T-helper 2 cell treated with Interferon-gamma antibody and Interleukin-4, amounts not matched to agents 100 ng/mL and 5 ng/mL, for 36 hours (primary cell): ENCODE results near the gene NME4. TPM values are rescaled to one million over a fixed set of nuclear protein-coding genes. Genes with fewer than 3 reads are reported as not detected.
"Not testable (repeated sequence)": the region's sequence is repeated elsewhere in the genome, so short reads cannot be mapped to it uniquely, and the experiment has no call there.

ENCODE experiments used
- intact Hi-C: fragments of 100-400 bp; cut with micrococcal nuclease; formaldehyde crosslinking; loops from one replicate; pipeline ENCODE4 v1.15.1; 2023
- total RNA-seq: library from RNA; stranded (reverse); gene quantifications from 2 replicates; pipeline ENCODE4 v1.2.3, GENCODE V29; 2022

The NME4 gene
- total RNA-seq, 1 donor from 2014 or later, result 60.9 TPM

DNA sequence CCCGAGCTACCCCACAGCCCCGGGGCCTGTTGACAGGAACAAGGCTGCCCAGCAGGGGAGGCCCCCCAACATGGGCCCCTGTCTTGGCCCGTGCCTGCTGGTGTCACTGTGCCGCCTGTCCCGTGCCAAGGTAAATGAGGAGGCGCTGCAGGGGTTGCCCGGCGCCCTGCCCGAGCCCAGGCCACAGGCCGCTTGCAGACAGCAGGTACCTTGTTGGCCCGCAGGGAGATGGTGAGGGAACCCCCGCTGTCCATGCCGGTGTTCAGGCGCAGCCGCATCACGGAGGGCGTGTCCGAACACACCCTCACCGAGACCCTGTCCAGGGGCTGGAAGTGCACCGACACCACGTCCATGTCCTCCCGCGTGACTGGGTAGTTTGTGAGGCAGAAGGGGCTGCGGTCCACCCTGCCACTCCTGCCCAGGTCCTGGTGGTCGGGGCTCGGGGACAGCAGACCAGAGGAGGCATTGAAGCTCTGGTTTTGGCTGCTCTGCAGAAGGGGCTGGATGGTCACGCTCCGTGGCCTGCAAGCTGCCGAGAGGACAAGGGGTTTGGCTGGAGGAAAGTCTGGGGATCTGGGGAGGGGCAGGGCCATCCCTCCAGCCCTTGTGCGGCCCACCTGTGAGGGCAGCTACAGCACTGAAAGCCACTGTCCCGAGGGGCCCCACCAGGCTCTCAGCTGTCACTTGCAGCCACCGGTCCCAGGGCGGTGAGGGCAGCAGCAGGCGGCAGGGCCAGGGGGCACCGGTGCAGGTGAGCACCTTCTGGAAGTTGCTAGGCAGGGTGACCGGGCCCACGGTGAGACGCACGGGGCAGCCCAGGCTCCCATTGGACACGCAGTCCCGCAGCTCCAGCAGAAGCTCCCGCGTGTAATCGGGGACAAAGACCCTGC lies 20.8 kb upstream of the NME4 start:
- intact Hi-C loops, result no loop called here

DNA sequence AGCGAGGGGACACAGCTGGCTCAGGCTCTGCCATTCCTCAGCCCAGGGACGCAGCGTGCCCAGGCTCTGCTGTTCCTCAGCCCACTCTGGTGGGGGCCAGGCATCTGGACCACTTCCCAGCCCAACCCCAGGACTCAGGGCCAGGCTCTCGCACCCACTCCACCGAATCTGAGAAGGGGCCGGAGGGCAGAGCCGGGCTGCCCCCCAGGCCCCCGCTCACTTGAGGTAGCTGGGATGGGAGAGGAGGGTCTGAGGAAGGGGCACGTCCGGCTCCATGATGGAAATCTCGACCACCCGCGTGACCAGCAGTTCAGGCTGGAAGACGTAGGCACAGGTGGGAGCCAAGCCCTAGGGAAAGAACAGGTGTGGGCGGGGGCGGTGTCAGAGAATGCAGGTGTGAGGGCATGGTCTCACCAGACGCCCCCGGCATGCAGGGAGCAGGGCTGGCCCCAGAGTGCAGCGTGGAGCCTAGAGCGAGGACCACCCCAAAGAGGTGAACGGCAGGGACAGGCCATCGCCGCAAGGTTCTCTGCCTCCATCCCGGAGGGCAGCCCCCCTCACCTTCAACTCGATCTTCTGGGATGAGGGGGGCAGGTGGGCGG lies 20.1 kb upstream of the NME4 start:
- intact Hi-C loops, result no loop called here

DNA sequence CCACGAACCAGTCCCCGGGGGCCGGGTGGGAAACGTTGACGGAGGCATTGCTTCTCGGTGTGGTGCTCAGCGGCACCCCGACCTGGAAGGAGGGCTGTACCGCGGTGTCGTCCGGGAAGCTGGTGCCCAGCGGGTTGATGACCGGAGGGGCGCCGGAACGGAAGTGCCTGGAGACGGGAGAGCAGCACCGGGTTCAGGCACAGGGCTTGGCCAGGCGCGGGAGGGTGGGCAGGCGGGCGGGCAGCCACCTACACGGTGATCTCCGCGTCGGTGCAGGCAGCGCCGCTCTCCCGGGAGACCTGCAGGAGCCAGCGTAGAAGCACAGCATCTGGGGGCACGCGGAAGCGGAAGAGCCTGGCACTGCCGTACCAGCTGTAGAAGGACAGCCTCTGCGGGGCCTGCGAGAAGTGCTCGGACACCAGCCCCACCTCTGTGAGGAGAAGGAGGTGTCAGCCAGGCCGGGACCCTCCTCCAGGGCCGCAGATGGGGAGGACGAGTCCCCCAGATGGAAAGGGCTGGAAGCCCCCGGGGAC lies 19.5 kb upstream of the NME4 start:
- intact Hi-C loops, result no loop called here

DNA sequence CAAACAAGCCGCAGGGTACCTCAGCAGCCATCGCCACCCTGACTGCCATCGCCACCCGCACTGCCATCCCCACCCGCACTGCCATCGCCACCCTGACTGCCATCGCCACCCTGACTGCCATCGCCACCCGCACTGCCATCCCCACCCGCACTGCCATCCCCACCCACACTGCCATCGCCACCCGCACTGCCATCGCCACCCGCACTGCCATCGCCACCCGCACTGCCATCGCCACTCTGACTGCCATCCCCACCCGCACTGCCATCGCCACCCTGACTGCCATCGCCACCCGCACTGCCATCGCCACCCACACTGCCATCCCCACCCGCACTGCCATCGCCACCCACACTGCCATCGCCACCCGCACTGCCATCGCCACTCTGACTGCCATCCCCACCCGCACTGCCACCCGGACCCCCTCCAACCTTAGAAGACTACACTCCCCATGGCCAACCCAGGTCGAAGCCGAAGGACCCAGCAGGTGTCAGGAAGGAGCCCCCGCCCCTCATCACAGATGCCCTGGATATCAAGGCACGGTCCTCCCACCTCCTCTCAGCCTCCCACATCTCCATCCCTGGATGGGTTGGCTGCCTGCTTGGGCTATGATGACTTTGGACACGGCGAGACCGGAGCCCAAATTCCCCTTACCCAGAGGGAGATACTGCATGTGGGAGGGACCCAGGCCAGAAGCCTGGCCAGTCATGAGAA lies 18.7 kb upstream of the NME4 start:
- intact Hi-C loops, result not testable (repeated sequence)

DNA sequence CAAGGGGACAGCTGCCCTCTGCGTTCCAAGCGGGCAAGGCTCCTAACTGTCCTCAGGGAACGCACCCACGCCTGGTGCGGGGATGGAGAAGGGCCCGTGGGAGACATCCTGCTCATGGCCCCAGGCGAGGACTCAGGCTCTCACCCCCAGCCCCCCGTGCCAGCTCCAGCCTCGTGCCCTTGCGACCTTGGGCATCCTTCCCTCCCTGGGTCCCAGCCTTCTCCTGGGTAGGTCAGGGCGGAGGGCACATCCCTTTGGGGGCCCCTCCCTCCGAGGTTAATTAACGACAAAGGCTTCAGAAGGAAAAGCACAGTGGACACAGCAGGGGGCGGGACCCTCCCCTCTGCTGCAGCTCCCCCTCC lies 18.2 kb upstream of the NME4 start:
- intact Hi-C loops, result no loop called here

DNA sequence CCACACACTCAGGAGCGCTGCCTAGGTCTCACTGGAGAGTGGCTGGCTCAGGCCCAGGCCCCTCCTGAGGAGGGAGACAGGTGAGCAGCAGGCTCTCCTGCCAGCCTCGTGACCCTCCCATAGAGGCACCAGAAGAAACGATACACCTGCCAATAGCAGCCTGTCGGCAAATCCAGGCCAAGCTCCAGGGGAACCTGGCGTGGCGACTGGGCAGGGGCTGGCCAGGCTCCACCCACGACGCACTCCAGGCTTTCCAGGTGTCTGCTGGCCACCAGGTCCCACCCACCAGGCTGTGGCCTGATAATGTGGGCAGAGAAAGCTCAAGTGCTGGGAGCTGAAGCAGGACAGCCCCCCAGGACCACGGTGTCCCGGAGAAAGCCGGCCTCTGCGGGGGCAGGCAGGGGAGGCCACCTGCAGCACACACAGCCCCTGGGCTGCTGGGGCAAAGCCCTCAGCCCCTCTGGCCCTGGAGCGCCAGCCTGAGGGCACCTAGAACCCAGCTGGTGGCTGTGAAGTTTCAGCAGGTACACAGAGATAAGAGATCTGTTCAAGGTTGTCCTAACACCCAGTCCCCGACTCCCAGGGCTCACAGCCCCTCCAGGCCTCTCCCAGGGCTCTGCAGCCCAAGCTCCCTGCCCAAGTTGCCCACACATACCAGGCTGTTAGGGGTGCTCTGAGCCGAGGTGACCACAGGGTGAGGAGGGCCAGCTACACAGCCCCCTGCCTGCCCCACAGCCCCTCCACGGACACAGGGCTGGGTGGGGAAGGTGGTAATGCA lies 17.6 kb upstream of the NME4 start:
- intact Hi-C loops, result no loop called here

DNA sequence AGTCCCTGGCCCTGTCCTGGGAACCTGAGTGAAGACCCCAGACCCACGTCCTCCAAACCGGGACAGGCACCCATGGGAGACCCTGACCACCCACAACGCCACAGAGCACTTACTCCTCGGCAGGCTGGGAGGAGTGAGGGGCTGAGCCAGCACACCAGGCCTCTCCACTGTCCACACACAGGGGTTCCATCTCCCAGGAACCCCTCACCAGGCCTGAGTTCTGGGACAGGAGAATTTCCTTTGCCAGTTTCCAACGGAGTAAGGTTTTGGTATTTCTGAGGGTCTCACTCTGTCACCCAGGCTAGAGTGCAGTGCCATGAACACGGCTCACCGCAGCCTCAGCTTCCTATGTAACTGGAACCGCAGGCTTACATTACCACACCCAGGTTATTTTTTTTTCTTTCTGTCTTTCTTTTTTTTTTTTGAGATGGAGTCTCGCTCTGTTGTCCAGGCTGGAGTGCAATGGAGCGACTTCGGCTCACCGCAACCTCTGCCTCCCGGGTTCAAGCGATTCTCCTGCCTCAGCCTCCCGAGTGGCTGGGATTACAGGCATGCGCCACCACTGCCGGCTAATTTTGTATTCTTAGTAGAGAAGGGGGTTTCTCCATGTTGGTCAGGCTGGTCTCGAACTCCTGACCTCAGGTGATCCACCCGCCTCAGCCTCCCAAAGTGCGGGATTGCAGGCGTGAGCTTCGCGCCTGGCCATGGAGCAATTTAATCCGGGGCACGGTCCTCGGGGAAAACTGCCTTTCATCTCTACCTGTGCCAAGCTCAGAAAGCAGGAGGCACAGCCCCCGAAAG lies 16.8 kb upstream of the NME4 start:
- intact Hi-C loops, result loop anchor here (5.0 kb wide), 1 partner anchor 207 kb away; no protein-coding TSS in a partner anchor

DNA sequence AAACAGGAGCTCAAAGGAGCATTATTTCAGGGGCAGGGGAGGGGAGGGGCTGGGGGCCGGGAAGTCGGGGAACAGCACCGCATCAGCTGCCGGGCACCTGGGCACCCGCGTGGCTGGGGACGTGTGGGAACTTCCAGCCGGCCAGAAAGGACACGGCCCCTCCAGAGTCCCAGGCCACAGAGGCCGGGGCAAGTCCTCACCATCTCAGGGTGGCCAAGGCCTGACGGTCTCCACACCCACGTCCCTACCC lies 16.3 kb upstream of the NME4 start:
- intact Hi-C loops, result loop anchor here (1.0 to 5.0 kb wide), 2 partner anchors 21 to 207 kb away; partner anchors contain the start of gene DECR2

DNA sequence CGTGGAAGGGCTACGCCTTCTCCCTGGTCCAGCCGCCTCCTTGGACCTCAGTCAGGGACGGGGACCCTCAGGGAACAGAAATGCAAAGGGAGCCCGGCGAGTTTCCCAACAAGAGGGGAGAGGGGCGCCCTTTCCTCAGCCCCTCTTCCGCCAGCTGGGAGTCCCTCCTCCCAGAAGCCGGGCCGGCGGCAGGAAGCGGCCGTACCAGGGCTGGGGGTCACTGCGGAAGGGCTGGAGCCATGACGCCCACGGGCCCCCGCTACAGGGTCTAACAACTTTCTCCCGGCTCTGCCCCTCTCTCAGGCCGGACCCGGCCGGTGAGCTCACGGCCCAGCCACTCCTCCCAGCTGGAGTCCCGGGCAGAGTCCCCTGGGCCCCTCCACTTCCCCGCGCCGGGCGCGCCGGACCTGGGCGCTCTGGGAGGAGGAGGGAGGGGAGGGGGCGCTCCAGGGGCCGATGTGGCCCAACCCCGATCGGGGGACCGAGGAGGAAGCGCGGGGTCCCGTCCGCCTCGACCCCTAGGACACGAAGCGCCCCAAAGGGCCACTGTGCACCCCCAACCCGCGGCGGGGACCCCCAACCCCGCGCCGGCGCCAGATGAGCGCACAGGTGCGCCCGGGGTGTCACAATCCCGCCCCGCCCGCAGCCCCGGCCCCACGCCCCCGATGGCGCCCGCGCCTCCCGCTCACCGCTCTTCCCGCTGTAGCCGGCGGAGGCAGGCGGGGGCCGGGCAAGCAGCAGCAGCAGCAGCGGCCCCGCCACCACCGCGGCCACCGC lies 15.8 kb upstream of the NME4 start:
- intact Hi-C loops, result loop anchor here (1.0 to 5.0 kb wide), 2 partner anchors 20 to 206 kb away; partner anchors contain the start of gene DECR2

DNA sequence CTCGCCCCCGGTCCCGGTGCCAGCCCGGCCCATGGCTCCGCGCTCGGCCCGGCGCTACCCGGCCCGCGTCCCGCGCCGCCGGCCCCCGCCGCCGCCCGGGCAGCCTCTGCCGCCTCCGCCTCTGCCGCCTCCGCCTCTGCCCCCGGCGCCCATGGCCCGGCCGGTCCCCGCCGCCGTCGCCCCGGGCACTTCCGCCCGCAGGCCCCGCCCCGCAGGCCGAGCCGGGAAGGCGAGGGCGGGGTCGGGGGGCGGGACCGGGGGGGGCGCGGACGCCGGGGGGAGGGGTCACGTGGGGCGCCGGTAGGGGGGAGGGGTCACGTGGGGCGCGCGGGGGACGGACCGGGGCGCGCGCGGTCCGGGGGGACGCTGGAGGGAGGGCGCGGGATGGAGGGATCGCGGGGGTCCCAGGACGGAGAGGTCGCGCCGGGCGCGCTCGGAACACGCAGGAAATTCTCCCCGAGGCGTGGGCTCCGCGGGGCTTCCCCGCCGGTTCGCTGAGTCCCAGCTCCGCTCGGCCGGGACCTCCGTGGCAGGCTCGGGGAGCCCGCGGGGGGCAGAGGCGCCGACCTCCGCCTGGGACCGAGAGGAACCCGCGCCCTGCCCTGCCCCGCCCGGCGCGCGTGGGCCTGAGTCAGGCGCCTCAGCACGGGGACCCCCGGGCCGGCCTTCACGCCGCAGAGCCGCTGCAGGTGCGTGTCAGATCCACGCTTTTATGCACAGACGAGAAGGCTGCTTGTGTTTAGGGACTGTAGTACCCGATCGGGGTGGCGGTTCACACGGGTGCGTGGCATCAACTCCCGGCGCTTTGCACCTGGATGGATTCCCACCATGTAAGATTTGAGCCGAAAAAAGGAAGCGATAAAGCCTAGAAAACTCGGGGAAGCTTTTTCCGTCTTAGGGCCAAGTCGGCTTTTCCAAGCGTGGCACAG lies 14.9 kb upstream of the NME4 start, which contains the start of gene PGAP6:
PGAP6 (minus strand) TSS at position 190 of the 929 bp plus-strand sequence; CDS start at position 33, 157 bp downstream.
- intact Hi-C loops, result loop anchor here (1.0 to 5.0 kb wide), 3 partner anchors 19 to 205 kb away; partner anchors contain the start of genes DECR2 and RAB11FIP3

DNA sequence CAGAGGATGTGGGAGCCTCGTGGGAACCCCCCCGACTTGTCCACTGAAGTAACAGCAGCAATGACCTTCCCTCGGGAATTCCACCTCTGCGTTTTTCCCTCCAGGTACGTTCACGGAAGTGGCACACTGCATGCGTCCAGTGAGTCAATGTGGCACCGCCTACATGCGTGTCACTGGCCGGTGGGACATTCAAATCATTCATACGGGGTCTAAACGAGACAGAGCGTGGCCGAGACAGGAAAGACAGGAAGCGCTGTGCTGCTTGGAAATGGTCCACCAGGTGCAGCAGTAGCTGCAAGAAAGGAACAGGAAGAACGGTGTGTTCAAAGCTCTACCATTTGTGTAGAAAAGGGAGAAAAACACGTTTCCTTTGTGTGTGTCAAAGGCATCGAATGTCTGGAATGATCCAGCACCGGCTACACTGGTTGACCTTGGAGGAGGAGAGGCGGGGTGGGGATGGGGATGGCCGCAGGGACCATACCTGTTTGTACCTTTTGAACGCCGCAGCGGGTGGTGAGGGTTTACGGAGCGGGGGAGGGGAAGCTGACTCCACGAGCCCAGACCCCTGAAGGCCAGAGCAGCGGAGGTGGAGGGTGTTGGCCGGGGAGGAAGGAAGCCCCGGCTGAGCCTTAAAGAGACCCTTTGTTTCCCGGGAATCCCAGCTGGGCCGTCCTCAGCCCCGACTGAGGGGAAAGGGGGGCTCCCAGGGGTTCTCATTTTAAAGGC lies 13.5 kb upstream of the NME4 start:
- intact Hi-C loops, result loop anchor here (2.0 to 5.0 kb wide), 2 partner anchors 41 to 204 kb away; partner anchors contain the start of gene RAB11FIP3

DNA sequence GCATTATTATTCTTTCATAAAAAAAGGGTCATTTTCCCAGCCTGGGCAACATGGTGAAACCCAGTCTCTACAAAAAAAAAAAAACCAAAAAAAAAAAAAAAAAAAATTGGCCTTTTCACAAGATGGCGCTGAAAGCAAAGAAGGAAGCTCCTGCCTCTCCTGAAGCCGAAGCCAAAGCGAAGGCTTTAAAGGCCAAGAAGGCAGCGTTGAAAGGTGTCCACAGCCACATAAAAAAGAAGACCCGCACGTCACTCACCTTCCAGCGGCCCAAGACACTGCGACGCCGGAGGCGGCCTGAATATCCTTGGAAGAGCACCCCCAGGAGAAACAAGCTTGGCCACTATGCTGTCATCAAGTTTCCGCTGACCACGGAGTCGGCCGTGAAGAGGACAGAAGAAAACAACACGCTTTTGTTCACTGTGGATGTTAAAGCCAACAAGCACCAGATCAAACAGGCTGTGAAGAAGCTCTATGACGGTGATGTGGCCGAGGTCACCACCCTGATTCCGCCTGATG lies 10.3 kb upstream of the NME4 start:
- intact Hi-C loops, result no loop called here

DNA sequence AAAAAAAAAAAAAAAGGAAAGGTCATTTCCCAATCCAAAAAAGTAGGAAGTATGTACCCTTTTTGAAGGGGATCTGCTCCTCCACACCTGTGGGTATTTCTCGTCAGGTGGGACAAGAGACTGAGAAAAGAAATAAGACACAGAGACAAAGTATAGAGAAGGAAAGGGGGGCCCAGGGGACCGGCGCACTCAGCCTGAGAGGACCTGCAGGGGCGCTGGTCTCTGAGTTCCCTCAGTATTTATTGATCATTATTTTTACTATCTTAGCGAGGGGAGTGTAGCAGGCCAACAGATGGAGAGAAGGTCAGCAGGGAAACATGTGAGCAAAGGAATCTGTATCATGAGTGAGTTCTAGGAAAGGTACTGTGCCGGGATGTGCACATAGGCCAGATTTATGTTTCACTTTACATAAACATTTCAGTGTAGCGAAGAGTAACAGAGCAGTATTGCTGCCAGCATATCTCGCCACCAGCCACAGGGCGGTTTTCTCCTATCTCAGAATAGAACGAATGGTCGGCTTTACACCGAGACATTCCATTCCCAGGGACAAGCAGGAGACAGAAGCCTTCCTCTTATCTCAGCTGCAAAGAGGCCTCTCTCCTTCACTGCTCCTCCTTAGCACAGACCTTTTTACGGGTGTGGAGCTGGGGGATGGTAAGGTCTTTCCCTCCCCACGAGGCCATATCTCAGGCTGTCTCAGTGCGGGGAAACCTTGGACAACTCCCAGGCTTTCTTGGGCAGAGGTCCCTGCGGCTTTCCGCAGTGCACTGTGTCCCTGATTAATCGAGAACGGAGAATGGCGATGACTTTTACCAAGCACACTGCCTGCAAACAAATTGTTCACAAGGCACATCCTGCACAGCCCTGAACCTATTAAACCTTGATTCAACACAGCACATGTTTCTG lies 9.0 kb upstream of the NME4 start:
- intact Hi-C loops, result not testable (repeated sequence)

DNA sequence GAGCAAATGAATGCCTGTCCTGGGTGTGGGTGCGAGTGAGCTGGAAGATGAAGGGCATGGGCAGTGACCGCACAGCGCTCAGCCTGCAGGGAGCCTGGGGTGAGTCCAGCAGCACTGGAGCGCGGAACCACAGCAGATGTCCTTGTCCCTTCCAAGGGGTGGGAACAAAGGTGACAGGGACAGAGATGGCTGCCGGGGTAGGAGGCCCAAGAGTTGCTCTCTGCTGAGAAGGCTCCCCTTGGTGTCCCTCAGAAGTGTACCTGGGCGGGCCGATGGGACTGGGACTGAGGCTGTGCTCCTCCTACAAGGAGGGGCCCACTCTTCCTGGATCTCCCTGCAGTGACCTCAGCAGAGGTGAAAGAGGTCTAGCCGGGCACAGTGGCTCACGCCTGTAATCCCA lies 7.6 kb upstream of the NME4 start:
- intact Hi-C loops, result no loop called here

DNA sequence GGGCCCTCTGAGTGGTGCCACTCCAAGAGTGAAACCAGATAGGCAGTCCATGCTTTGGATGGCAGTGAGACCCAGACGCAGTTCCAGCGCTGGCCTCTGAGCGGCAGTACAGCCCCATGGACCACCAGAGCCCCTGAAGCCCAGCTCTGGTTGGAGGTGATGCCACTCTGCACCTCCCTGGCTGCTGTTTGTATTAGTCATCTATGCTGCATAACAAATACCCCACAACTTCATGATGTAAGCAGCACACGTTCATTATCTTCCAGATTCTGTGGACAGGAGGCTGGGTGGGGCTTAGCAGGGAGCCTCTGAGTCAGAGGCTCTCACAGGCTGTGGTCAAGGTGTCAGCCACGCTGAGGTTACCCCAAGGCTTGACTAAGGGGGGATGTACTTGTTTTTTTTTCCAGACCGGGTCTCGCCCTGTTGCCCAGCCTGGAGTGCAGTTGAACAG lies 5.1 kb upstream of the NME4 start:
- intact Hi-C loops, result no loop called here

DNA sequence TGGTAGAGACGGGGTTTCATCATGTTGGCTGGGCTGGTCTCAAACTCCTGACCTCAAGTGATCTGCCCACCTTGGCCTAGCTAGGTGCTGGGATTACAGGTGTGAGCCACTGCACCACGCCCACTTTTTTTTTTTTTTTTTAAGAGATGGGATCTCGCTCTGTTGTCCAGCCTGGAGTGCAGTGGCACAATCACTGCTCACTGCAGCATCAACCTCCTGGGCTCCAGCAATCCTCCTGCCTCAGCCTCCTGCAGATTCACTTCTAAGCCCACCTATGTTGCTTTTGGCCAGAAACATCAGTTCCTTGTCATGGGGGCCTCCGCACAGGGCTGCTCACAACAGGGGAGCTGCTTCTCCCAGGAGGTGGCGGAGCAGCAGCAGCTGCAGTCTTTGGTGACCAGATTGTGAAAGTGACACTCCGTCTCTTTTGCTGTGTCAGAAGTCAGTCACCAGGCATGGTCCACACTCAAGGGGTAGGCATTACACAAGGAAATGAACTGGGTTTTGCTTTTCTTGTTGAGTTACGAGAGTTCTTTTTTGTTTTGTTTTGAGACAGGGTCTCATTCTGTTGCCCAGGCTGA lies 4.5 kb upstream of the NME4 start:
- intact Hi-C loops, result no loop called here
